NCI-H774 (cell line): Measurements from ENCODE around the gene REPS1.
"Not testable (repeated sequence)": the region's sequence is repeated elsewhere in the genome, so short reads cannot be mapped to it uniquely, and the experiment has no call there.

Experiments
- DNase-seq: peaks from one replicate; lab custom pipeline; 2025; lab: John Stamatoyannopoulos, UW

The REPS1 gene, protein sequence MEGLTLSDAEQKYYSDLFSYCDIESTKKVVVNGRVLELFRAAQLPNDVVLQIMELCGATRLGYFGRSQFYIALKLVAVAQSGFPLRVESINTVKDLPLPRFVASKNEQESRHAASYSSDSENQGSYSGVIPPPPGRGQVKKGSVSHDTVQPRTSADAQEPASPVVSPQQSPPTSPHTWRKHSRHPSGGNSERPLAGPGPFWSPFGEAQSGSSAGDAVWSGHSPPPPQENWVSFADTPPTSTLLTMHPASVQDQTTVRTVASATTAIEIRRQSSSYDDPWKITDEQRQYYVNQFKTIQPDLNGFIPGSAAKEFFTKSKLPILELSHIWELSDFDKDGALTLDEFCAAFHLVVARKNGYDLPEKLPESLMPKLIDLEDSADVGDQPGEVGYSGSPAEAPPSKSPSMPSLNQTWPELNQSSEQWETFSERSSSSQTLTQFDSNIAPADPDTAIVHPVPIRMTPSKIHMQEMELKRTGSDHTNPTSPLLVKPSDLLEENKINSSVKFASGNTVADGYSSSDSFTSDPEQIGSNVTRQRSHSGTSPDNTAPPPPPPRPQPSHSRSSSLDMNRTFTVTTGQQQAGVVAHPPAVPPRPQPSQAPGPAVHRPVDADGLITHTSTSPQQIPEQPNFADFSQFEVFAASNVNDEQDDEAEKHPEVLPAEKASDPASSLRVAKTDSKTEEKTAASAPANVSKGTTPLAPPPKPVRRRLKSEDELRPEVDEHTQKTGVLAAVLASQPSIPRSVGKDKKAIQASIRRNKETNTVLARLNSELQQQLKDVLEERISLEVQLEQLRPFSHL

DNA sequence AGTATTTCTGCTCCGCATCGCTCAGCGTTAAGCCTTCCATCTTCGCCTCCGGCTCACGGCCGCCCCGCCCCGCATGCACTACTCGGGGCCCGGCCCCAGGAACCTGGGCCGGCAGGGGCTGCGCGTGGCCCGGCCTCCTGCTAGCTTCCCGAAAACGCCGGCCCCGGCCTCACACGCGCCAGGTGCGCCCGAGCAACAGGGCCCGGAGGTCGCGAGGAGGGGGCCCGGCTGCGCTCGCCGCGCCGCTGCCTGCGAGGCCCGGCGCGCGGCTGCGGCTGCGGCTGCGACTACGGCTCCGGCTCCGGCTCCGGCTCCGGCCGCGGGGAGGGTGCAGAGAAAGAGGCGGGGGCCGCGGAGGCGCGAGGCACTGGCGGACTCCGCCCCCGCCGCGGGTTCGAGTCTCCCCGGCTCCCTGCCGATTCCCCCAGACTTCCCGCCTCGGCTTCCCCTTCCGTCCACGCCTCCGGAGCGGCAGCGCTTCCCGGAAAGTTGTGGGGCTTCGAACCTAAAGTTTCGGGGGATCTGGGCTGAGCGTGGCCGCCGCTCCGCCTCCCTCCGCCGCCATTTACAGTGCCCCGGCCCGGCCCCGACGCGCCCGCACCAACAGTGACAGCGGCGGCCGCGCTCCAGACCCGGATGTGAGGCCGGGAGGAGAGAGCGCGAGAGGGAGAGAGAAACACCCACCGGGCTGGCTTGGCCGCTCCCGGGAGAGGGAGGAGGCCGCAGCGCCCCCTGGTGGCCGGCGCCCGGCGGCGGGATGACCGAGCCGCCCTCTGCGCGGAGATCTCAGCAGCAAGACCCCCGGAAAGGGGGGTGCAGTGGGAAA lies at the start of gene REPS1:
TSS of gene REPS1 (minus strand) at position 611 of the 826 bp plus-strand sequence. CDS start at position 40, 571 bp downstream.
- DNase-seq = peak; percentile 92

DNA sequence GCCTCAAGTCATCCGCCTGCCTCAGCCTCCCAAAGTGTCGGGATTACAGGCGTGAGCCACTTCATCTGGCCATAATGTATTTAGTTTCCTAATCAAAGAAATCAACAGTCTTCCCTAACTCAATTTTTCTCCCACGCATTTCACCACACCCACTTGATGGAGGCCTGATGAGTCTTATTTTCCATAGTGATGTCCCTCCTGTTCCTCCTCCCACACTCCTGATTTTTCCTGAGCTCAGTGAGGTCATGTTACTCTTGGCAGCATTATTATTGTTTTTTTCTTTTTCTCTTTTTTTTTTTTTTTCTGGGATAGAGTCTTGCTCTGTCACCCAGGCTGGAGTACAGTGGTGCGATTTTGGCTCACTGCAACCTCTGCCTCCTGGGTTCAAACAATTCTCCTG lies 49.4 kb upstream of the REPS1 start:
- DNase-seq = no peak

DNA sequence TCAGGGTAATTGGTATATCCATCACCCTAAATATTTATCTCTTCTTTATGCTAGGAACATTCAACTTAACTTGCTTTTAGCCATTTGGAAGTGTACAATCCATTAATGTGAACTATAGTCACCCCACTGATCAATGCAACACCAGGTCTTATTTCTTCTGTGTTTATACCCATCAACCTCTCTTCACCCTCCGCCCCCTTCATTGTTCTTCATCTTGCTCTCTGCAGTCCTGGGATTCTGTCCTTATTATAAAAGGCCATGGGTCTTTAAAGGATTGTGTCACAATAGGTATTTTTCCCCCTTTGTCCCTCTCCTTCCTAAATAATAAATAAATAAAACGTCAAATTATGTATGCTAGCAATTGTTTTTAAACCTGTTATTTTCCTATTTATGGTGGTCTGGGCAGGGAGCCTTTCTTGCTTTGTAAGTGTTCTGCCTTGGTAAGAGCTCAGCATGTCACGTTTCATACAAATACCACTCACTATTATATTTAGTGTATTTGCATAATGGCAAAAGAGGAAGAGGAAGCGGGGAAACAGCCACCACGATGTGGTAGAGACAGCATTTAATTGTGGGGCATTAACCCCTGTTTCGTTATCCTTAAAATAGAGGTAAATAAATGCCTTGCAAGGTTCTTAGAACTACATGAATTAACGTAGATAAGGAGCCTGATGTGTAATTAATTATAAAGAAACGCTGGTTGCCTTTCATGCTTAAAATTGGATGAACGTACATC lies 42.3 kb upstream of the REPS1 start:
- no peak for DNase-seq

DNA sequence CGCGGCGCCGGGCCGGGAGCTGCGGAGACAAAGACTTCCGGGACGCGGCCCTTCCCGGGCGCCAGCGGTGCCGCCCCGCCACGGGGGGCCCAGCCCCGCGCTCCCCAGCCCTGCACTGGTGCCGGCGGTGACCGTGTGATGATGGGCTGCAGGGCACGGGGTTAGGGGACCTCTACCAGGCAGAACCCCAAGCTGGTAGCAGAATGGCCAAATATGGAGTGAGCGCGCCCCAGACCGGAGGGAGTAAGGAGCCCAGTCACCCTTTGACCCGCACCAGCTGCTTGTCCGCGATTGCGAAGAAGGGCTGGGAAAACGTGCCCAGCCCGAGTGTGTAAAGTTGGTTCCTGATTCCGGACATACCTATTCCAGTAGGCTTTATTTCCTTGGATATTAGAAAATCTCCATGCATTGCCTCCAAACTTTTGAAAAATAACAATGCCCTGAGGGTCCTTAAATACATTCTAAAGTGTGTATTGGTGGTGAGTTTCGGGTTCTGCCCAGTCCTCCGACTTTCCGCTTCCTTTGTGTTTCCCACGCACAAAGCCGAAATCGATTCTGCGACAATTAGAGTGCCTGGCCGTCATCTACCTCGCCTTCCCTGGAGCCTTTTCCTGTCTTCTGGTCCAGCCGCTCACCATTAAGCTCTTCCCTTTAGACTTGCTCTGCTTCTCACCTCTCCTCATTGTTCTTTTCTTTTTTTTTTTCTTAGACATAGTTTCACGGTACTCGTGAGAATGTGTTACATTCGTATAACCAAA lies 41.6 kb upstream of the REPS1 start:
- peak; percentile 61 for DNase-seq

DNA sequence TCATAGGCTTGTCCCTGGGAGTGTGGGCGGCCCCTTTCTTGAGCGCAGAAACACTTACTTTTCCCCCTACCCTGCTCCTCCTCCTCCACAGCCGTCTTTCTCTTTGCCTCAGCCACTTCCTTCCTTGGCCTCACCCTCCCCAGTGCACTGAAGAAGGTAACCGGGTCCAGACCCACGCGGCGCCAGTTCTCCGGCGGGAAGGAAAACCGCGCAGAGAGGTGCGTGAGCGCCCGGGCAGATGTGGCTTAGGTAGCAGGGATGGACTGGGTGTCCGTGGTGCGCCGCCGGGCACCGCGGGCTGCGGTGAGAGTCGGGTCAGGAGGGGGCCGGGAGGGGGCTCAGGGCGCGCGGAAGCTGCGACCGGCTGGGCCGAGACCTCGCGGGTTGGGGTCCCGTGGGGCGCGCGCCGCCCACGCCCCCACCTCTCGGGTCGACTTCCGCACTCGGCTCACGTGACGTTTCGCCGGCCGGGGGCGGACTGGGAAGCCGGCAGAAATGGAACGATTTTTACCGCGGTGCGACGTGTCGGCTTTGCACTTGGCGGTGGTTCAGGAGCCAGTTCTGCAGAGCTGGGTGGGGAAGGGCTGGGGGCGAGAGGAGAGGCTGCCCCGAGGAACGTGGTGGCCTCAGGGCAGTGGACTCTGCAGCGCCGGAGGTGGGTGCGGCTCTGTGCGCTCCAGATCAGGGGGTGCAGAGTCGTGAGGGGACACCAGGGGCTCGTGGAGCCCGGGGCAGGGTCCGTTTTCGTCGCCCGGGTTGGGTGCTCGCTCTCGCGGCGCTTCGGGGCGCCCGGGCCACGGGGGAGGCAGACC lies 40.8 kb upstream of the REPS1 start, which contains the start of gene ABRACL:
TSS of gene ABRACL (plus strand) at position 88 of the 812 bp plus-strand sequence. CDS start 5,416 bp downstream, outside the sequence.
- peak; percentile 78 for DNase-seq

DNA sequence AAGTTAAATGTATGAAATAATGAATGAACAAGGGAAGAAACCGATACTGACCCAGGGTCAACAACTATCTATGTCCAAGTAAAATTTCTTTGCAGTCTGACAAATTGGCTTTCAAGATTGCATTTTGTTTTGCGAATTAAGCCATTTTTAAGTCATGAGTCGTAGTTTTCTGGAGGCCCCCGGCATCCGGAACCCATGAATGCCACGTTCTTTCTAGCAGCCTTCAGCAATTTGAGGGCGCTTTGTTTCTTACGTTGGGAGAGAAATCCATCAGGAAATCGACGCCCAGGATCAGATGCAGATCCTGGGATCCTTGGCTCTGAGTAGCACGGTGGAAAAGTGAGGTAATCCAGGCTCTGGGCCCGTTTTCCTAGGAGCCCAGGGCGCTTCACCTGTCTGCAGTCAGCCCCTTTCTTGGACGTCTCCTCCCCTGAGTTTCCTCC lies 40.2 kb upstream of the REPS1 start:
- no peak for DNase-seq

DNA sequence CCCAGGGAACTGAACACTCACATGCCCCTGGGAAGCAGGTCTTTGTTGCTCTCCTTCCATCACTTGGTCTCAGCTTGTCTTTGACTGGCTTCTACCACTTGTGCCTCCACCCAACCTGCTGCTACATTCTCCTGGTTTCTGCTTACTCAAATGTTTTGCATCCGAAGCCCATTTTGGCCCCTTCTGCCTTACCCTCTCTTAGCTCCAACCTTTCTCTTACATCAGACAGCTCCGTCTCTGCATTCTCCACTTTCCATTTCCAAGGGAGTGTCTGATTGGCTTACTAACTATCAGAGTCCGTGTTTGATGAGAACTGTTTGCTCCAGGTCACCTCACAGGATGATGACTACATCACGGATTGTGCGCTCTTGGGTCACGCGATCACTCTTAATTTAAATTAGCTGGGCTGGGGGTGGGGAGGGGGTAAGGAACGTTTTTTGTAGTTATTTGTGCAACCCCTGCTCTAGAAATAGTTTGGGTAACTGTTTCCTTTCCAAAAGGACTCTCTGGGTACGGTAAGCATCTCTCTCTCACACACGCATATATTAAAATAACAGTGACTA lies 39.6 kb upstream of the REPS1 start:
- peak; percentile 91 for DNase-seq

DNA sequence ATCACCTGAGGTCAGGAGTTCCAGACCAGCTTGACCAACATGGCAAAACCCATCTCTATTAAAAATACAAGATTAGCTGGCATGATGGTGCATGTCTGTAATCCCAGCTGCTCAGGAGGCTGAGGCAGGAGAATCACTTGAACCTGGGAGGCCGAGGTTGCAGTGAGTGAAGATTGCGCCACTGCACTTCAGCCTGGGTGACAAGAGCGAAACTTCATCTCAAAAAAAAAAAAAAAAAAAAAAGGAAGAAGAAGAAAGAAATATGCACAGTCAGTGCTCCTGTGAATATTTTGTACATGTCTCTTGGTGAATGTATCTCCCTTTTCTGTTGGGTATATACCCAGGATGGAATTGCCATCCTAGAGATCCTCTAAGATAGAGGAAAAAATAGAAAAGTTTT lies 37.4 kb upstream of the REPS1 start:
- DNase-seq = not testable (repeated sequence)

DNA sequence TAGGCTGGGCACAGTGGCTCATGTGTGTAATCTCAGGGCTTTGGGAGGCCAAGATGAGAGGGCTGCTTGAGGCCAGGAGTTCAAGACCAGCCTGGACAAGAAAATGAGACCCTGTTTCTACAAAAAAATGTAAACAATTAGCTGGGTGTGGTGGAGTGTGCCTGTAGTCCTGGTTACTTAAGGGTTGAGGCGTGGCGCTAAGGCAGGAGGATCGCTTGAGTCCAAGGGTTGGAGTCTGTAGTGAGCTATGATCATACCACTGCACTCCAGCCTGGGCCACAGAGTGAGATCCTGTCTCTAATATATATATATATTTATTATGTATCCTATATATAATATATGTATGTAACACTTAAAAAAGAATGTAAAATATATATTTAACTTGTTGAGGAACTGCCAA lies 32.6 kb upstream of the REPS1 start:
- DNase-seq = no peak

DNA sequence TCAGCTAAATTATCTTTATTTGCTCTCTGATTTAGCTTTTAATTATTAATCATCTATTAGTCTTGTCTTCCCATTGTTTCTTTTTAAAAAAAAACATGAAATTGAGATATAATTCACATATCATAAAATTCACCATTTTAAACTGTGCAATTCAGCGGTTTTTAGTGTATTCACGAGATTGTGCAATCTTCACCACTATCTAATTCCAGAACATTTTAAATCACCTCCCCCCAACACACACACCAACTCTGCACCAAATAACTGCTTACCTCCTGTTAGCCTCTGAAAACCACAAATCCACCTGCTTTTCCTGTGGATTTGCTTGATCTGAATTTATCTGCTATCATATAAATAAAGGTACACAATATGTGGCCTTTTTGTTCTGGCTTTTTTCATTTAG lies 31.7 kb upstream of the REPS1 start:
- no peak for DNase-seq

DNA sequence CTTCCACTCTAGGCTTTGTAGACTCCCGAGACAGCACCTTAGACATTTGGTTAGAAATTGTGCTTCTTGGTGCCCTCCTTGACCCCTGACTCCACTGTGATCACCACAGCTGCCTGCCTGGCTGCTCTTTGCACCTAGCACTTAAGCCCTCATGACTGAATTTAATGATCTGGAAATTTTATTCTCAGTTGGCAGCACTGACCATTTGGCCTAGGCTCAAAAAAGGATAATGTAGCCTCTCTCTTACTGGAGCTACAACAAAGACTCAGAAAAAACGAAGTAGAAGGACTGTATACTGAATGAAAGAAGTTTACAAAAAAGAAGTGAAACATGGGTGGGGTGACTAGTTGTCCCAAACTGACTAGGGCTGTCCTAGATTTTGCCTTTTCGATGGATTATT lies 29.2 kb upstream of the REPS1 start:
- peak; percentile 26 for DNase-seq

DNA sequence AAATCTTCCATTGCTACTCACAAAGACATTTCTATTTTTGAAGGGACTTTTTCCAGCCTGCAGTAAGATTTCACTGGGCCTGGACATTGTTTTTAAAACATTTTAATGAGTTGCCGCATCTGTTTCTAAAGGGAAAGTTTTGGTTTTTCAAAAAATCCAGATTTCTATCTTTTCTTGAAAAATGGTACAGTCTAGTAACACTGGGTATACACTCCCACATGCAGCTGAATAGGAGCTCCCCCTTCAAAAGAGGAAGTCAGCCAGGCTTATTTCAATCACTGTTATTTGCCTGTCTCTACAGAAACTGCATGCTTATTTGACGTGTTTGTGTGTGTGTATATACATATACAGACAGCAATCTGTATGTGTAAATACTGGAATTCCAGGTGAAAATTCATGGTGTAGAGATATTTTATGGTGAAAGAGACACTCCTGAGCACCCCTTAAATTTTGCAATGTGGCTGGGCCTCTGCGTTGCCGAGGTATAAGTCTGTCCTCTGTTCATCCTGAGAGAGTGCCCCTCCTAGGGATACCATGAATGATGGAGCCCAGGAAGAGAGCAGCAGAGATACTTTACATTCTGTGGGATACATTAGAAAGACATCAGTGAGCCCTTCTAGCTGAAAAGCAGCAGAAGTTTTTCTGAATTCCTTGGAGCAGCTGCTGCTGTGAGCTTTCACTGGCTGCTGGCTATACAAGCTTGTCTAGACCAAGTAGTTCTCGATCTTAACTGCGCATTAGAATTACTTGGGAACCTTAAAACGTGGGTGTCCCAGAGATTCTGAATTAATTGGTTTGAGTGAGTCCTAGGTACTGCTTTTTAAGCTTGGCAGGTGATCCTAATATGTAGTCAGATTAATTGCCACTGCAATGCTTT lies 28.5 kb upstream of the REPS1 start:
- peak; percentile 12 for DNase-seq

DNA sequence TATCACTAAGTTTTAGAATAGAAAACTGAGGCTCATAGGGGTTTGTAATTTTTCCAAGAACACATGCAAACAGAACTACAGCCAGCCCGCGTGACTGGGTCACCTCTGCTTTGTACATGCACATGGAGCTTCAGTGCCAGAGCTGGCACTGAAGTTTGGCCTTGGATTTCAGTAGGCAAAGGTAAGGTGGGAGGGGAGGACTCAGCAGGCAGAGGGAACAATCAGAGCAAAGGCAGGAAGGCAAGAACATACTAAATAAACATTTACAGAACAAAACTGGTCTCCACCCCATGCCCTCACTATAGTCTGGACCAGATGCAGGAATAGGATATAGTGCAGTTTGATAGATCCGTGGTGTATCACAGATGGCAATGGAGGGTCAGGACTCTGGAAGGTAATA lies 26.9 kb upstream of the REPS1 start:
- DNase-seq = no peak

DNA sequence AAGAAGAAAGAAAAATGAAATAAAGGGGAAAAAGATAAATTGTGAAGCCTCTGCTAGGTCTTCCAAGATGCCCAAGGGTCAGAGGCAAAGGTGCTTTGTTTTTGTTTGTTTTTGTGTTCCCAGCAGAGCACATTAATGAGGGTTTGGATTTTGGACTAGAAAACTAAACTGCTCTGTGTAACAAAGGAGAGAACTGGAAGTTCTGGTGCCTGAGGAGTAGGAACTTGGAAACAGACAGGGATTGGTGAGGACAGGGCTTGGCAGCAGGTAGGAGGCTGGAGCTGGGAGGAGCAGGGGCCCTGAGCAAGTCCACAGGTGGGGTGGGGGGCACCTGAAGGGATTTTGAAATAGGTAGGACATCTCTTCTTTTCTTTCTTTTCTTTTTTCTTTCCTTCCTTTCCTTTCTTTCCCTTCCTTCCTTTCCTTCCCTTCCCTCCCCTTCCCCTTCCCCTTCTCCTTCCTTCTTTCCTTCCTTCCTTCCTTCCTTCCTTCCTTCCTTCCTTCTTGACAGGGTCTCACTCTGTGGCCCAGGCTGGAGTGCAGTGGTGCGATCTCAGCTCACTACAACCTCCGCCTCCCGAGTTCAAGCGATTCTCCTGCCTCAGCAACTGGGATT lies 25.2 kb upstream of the REPS1 start:
- no peak for DNase-seq

DNA sequence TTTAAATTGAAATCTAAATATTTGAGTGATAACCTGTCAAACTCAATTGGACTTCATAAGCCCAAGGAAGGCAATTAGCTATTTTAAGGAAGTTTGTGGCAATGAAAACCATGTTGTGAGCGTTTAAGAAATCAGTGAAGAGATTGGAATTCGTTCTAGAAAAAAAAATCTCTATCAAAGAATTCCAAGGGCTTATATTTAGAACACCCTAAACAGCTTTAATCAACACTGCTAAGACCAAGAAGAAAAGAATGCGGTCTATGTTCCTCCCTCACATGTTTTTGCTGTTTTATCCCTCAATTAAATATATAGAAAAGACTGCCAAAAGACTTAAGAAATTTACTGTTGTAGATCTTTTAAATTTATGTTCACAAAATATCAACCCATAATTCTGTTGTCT lies 23.9 kb upstream of the REPS1 start:
- DNase-seq = no peak

DNA sequence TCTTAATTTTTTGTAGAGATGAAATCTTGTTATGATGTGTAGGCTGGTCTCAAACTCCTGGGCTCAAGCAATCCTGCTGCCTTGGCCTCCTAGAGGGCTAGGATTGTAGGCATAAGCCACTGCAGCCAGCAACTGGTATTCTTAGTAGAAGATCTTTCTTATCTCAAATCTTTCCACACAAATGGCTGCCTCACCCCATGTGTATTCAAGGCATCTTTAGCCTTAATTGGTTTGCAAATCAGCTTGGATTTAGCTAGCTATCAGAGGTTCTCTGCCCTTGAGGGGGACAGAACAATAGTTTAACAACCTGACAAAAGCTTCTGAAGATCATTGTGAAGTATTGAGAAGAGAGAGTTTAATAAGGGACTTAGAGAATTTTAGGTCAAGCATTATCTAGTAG lies 22.6 kb upstream of the REPS1 start:
- DNase-seq = no peak

DNA sequence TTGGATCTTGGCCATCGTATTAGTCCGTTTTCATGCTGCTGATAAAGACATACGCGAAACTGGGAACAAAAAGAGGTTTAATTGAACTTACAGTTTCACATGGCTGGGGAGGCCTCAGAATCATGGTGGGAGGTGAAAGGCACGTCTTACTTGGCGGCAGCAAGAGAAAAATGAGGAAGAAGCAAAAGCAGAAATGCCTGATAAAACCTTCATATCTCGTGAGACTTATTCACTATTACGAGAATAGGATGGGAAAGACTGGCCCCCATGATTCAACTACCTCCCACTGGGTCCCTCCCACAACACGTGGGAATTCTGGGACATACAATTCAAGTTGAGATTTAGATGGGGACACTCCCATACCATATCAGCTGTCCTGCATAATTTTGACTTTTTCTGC lies 20.1 kb upstream of the REPS1 start:
- no peak for DNase-seq

DNA sequence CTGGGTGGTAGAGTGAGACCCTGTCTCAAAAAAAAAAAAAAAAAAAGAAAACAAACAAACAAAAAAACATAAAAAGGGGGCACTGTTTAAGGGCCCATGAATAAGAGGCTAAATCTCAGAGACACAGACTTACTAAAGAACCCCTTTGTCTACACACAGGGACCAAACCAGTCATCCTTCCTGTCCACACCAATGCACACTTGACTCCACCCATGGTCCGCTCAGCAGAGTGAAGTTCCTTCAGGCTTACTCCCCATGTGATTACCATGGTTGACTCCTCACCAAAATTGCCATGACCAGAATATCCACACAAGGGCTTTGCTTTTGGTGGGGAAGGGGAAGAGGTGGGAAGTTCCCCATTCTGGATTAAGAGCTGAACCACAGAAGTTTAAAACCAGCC lies 19.4 kb upstream of the REPS1 start:
- DNase-seq = no peak
